ENCODE results near the gene CAPN12.
"Not testable (repeated sequence)": the region's sequence is repeated elsewhere in the genome, so short reads cannot be mapped to it uniquely, and the experiment has no call there.

Gene CAPN12

DNA sequence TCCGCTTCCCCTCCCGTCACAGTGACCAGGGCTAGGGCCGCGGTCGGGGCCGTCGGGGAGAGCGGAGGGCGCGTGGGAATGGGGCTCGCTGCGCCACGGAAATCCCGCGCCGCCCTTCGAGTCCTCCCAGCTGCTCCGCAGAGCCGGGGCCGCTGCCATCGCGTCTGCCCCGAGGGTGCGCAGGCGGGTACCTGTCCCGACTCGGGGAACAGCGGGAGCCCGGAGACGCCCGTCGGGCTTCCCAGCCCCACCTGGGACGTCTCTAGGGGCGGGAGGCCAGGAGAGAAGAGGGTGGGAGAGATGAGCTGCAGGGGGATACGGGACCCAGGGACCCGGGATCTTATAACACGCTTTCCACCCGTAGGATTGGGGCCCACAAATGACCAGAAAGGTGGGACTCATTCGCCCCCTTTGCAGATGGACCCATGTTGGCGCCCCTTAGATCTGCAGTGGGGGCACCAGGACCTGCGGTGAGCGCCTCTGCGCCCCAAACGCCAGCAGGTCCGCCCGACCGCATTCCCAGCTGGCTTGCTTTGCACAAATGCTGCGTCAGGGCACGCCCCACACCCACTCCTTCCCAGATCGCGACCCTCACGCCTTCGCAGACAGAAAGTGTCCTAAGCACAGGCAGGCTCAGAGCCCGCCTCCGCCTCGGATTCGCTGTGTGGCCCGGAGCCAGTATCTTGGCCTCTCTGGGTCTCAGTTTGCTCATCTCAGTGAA, 26.1 kb upstream of the CAPN12 start:
- not testable (repeated sequence) for DNase-seq

DNA sequence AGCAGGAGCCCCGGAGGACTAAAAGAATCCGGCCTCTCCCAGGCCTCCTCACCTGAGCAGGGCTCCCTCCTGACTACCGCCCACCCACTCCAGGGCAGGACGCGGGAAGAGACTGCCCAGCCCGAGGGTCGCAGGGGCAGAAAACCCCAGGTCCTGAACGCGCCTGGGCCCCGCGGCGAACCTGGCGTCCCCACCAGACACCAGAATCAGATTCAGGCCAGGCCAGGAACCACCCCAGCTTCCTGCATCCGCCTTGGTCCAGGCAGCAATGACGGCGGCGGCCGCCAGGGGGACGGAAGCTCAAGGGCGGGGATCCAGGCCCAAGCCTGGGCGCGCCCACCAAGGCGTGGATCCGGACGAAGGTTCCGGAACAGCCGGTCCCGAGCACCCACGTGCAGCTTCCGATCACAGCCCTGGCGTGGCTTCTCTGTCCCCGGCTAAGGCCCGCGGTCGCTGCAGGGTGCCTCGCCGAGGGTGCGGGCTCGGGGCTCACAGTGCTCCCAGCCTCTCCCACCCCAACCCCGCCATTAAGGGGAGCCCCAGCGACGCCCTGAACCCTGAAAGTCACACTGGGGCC, 25.4 kb upstream of the CAPN12 start:
- DNase-seq: no peak

DNA sequence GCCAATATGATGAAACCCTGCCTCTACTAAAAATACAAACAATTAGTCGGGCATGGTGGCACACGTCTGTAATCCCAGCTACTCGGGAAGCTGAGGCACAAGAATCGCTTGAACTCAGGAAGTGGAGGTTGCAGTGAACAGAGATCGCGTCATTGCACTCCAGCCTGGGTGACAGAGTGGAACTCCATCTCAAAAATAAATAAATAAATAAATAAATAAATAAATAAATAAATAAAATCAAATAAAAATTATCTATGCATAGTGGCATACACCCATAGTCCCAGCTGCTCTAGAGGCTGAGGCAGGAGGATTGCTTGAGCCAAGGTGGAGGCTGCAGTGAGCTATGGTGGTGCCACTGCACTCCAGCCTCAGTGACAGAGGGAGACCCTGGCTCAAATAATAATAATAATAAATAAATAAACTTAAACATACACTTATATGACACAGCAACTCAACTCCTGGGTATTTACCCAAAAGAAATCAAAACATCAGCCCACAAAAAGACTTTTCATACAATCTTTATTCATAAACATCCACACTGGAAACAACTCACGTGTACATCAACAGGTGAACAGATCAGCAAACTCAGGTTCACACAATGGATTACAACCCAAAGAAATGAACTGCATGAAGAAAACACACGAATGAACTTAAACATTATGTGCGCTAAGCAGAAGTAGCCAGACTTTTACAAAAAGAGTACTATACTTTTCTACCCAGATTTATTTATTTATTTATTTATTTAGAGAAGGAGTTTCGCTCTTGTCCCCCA, 22.2 kb upstream of the CAPN12 start:
- DNase-seq: no peak

DNA sequence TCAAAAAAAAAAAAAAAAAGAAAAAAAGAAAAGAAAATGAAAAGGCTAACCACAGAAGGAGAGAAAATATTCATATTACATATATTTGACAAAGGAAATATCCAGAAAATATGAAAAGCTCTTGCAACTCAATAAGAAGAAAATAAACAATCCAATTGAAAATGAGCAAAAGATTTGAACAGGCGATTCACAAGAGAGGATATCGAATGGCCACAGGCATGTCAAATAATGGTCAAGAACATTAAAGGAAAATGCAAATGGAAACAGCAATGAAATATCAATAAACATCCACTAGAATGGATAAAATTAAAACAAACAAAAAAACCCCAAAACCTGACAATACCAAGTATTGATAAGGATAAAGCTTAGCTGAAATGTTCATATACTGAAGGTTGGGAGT, 20.9 kb upstream of the CAPN12 start:
- no peak for DNase-seq

DNA sequence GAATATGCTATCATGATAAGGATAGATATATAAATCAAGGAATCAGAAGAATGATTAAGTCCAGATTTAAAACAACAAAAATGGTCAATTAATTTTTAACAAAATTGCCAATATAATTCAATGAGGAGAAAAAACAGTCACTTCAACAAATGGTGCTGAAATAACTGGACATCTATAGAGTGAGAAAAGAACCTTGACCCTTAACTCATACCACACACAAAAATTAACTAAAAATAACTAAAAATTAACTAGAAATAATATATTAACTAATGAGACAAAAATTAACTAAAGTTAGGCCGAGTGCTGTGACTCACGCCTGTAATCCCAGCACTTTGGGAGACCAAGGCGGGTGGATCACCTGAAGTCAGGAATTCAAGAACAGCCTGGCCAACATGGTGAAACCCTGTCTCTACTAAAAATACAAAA, 19.5 kb upstream of the CAPN12 start:
- DNase-seq: no peak

DNA sequence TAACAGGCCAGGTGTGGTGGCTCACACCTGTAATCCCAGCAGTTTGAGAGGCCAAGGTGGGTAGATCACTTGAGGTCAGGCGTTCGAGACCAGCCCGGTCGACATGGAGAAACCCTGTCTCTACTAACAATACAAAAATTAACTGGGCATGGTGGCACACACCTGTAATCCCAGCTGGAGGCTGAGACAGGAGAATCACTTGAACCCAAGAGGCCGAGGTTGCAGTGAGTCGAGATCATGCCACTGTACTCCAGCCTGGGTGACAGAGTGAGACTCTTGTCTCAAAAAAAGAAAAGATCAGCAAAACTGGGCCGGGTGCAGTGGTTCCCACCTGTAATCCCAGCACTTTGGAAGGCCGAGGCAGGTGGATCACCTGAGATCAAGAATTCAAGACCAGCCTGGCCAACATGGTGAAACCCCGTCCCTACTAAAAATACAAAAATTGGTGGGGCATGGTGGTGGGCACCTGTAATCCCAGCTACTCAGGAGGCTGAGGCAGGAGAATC, 17.7 kb upstream of the CAPN12 start:
- not testable (repeated sequence) for DNase-seq

DNA sequence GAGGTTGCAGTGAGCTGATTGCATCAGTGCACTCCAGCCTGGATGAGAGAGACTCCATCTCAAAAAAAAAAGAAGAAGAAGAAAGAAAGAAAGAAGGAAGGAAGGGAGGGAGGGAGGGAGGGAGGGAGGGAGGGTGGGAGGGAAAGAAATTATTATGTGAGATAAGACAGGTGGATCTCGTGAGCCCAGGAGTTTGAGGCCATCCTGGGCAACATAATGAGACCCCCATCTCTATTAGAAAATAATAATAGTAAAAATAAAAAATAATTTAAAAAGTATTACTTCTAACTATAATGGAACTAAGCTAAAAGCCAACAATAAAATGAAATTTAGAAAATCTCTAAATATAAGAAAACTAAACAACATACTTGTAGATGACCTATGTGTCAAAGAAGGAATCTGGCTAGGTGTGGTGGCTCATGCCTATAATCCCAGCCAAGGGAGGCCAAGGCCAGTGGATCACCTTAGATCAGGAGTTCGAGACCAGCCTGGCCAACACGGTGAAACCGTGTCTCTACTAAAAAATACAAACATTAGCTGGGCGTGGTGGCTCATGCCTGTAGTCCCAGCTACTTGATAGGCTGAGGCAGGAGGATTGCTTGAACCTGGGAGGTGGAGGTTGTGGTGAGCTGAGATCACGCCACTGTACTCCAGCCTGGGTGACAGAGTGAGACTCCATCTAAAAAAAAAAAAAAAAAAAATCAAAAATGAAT, 16.7 kb upstream of the CAPN12 start:
- not testable (repeated sequence) for DNase-seq

DNA sequence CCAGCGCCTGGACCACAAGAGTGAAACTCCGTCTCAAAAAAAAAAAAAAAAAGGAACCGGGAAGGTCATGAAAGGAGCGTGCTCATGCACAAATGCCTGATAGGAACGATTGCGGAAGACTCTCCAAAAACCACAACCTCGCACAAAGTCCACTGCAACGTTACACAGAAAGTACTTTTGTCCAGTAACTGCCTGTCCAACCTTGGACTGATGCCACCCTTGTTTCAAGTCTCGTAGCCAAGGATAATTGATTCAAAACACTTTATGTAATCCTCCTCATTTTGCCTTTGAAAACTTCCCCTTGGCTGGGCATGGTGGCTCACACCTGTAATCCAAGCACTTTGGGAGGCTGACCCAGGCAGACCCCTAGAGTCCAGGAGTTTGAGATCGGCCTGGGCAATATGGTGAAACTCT, 15.3 kb upstream of the CAPN12 start:
- DNase-seq: no peak

DNA sequence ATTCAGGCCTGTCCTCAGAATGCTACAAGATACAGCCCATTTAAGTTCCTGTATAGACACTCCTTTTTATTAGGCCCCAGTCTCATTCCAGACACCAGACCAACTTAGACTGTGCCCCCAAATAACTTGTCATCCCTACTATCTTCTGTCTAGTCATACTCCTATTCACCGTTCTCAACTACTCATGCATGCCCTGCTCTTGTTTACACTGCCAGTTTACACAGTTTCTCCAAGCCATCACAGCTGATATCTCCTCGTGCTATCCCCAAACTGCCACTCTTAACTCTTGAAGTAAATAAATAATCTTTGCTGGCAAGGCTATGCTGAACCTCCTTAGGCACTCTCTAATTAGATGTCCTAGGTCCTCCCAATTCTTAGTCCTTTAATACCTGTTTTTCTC, 9.9 kb upstream of the CAPN12 start:
- DNase-seq: not testable (repeated sequence)

DNA sequence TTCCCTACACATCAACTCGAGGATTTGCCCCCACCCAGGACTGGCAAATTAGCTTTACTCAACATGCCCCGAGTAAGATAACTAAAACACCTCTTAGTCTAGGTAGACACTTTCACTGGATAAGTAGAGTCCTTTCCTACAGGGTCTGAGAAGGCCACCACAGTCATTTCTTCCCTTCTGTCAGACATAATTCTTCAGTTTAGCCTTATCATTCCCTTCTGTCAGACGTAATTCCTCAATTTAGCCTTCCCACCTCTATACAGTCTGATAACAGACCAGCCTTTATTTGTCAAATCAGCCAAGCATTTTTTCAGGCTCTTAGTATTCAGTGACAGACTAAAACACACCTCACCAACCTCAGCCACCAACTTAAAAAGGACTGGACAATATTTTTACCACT, 9.5 kb upstream of the CAPN12 start:
- not testable (repeated sequence) for DNase-seq

DNA sequence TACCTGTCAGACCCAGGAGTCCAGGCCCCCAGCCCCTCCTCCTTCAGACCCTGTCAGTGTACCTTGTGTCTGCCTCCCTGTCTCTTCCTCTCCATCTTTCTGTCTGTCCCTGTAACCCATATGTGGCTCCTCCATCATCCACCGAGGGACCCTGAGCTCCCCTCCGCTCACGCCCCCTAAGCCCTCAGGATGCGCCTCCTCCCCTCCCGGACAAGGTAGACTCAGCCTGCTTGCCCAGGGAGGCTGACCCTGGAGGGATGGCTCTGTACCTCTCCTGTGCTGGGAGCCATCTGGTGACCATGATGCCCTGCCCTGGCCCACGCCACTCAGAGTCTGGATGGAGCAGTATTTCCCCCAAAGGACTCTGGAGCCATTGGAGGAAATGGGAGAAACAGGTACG, 1.0 kb upstream of the CAPN12 start:
- no peak for DNase-seq

DNA sequence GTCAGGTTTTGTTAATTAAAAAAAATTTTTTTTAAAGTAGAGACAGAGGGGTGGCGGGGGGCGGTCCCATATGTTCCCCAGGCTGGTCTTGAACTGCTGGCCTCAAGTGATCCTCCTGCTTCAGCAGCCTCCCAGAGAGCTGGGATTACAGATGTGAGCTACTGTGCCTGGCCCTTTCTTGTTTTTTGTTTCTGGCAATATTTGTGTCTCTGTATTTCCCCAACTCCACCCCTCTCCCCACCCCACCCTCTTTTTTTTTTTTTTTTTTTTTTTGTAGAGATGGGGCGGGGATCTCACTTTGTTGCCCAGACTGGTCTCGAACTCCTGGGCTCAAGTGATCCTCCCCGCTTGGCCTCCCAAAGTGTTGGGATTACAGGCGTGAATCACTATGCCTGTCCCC, 600 bp upstream of the CAPN12 start:
- no peak for DNase-seq

DNA sequence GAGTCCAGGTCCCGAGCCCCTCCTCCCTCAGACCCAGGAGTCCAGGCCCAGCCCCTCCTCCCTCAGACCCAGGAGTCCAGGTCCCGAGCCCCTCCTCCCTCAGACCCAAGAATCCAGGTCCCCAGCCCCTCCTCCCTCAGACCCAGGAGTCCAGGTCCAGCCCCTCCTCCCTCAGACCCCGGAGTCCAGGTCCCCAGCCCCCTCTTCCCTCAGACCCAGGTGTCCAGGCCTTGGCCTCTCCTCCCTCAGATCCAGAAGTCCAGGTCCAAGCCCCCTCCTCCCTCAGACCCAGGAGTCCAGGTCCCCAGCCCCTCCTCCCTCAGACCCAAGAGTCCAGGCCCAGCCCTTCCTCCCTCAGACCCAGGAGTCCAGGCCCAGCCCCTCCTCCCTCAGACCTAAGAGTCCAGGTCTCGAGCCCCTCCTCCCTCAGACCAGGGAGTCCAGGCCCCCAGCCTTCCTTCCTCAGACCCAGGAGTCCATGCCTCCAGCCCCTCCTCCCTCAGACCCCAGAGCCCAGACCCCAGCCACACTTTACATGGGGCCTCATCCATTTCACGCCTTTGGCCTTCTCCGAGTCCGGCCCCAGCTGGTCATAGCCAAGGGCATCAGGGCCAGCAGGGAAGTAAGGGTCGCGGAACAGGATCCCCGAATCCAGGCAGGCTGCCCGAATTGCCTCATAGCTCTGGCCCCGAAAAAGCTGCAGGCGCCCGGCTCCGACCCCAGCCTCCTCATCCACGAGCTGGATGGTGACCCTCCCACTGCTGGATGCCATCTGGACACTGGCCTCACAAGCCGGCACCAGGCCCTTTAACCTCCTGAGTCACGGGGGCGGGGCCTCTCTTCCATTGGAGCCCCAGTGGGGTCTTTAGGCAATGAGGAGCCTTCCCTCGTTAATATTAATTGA, 628 bp downstream of the CAPN12 start:
- DNase-seq: no peak

DNA sequence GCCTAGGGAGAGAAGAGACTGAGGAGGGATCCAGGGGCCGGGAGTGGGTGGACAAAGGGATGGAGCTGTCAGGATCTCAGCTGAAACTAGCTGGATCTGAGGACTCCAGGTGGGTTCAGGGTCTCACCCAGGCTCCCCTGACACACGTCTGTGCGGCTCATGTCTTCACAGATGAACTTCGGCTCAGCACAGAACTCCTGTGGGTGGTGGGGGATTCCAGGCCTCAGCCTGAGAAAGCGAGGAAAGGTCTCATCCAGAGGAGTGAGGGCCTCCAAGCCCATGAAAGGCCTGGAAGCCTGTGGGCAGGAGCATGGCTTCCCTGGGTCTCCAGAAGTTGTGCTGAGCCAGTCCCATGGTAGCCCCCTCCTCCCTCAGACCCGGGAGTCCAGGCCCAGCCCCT, 1.4 kb downstream of the CAPN12 start:
- no peak for DNase-seq

DNA sequence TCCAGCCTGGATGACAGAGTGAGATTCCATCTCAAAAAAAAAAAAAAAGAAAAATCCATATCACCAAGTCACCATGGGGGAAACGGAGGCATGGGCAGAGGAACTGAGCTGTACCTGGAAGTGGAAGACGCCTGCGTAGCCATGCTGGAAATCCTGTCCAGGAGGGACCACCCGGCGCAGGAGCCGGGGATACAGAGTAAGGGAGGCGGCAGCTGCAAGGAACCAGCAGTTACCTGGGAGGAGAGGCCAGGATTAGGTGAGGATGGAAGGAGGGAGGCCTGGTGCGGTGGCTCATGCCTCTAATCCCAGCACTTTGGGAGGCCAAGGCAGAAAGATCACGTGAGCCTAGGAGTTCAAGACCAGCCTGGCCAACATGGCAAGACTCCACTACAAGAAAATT, 2.0 kb downstream of the CAPN12 start:
- DNase-seq: no peak

DNA sequence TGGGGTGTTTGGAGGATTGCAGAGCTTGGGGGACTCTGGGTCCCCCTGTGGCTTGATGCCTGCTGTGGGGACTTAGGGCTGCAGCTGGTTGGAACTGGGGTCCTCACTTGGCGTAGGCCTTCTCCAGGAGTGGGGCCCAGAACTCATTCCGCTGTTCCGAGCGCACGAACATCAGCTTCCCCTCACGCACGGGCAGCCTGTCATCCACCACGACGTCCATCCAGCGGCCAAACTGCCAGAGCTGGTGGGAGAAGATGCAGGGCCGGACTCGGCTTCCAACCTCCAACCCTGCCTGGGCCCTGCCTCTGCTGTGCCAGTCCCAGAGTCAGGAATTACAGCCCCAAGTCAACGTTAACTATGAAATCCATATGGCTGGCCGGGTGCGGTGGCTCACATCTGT, 2.6 kb downstream of the CAPN12 start:
- DNase-seq: no peak

DNA sequence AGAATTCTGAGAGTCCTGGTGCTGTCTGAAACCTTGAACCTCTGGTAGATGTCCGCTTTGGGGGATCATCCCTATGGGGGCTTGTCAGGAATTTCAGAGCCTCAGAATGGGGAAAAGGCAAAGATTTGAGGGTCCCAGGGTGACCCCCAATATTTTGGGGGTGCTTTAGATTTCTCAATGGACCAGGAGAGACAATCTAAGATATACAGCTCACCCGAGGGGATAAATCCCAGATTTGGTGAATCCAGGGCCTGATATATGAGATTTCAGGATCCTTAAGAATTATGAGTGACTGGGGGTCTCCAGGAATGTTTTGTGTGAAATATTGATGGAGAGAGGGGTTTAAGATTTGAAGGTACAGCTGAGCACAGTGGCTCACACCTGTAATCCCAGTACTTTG, 3.3 kb downstream of the CAPN12 start:
- DNase-seq: no peak

DNA sequence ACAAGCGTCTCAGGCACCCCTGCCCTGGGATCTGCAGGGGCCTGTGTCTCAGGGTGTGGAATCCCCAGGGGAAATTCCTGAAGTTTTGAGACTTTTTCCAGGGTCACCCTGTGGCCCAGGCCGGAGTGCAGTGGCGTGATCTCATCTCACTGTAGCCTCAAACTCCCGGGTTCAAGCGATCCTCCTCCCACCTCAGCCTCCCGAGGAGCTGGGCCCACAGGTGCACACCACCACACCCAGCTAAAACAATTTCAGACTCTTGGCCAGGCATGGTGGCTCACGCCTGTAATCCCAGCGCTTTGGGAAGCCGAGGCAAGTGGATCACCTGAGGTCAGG, 4.0 kb downstream of the CAPN12 start:
- DNase-seq: no peak

DNA sequence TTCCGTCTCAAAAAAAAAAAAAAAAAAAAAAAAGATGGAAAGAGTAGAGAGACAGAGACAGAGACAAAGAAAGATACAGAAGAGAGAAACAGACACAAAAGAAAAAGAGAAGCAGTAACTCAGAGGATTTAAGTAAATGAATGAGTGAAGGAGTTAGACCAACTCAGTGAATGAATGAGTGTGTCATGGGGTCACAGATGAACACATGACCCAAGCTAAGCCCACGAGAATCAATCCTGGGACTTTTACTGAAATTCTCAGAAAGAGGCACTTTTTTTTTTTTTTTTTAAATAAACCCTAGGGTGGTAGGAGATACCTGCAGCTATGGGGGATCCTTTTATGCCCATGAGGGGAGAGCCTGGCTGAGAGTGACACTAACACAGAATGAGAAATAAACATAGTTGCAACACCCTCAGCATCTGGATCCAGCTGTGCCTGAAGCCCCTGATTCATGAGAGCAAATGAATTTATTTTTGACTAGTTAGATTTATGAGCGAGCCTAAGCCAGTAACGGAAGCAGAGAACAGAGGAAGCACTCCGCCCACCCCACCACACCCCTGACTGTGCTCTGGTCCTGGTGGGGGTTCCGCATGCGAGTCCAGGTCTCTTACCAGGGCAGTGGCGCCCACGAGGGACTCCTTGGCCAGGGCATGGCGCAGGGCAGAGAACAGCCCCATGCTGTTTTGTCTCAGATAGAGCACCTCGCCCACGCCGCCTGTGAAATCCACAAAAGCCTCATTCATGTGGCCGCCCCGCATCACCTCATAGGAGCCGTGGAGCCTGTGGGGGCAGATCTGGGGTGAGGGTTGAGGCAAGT, 4.6 kb downstream of the CAPN12 start:
- no peak for DNase-seq

DNA sequence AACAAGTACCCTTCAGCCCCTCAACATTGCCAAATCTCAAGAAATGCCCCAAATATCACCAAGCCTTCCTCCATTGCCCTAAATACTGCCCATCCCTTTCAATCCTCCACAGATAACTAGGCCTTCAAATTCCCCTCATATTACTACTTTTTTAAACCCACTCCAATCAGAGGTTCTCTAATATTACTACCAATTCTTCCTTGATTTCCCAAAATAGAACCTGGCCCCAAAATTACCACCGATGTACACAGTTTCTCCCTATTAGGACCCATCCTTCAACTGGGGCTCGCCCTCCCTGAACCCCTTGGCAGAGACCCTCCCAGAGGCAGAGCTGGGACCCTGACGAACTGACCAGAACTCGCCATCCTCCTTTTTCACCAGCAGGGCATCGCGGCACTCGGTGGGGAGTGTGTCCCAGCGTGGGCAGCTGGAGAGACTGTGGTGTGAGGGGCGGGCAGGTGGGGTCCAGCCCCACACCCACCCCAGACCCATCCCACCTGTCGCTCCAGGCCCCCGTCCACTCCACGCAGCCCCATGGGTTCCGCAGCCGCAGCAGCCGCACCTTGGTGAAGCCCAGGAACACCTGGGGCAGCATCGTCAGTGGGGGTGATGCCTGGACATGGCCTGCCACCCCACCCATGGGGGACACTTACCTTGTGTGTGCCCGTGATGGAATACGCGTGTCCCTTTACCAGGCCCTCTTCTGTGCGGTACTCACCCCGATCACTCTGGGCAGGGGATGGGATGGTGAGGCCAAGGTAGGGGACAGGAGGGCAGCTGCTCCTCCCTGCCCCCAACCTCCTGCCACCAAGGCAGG, 6.1 kb downstream of the CAPN12 start:
- no peak for DNase-seq
